Measurements from ENCODE around the gene NPLOC4.

DNA sequence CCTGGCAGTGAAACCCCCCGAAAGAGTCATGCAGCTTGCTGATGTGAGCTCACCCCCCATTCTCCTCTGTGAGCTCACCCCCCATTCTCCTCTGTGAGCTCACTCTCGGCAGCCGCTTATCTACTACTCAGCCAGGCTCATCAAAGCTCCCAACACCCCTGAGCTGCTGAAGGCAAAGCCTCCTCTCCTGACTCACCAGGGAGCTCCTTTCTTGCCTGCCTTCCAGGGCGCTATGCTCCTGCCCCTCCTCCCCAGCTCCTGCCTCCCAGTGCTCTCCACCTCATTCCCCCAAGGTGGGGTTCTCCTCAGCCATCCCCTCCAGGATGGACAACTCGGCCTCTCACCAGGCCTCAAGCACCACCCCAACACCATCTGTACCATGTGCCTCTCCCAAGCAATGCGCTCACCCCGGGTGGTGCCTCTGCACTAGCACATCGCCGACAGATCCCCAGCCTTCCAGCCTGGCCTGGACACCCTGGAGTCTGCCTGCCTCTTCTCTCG lies 57.0 kb downstream of the NPLOC4 start:
- TF ChIP-seq RFX5 (IDR thresholded peaks at IDR 0.05; ENCODE audit: low read length) = no peak
- TF ChIP-seq CTCF (IDR thresholded peaks at IDR 0.05) = no peak
- TF ChIP-seq, protein P1, sequence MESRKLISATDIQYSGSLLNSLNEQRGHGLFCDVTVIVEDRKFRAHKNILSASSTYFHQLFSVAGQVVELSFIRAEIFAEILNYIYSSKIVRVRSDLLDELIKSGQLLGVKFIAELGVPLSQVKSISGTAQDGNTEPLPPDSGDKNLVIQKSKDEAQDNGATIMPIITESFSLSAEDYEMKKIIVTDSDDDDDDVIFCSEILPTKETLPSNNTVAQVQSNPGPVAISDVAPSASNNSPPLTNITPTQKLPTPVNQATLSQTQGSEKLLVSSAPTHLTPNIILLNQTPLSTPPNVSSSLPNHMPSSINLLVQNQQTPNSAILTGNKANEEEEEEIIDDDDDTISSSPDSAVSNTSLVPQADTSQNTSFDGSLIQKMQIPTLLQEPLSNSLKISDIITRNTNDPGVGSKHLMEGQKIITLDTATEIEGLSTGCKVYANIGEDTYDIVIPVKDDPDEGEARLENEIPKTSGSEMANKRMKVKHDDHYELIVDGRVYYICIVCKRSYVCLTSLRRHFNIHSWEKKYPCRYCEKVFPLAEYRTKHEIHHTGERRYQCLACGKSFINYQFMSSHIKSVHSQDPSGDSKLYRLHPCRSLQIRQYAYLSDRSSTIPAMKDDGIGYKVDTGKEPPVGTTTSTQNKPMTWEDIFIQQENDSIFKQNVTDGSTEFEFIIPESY (IDR thresholded peaks at IDR 0.05; ENCODE audit: borderline replicate concordance, low read depth) = no peak
- no peak for TF ChIP-seq USF2 (IDR thresholded peaks at IDR 0.05; ENCODE audit: borderline replicate concordance, low read depth, low read length)
- TF ChIP-seq POLR2AphosphoS5 (IDR thresholded peaks at IDR 0.05; ENCODE audit: low read depth, low read length) = no peak
- TF ChIP-seq CHD2 (IDR thresholded peaks at IDR 0.05; ENCODE audit: low read length, partially characterized antibody) = no peak

Data from SK-N-SH (cell line).